HEK293 (cell line): ENCODE measurements around the gene LTB4R.

Experiments
- ZNF202 ChIP-seq: fragments of 450-650 bp; formaldehyde crosslinking; IDR thresholded peaks from 2 replicates; pipeline ENCODE4 v1.5.1; 2016; ENCODE audit warnings: missing biosample characterization, missing genetic modification characterization, borderline replicate concordance
- ZNF48 ChIP-seq: fragments of 450-650 bp; formaldehyde crosslinking; IDR thresholded peaks from 2 replicates; pipeline ENCODE4 v1.5.1; 2016; ENCODE audit warnings: missing biosample characterization, missing genetic modification characterization
- ZNF561 ChIP-seq: fragments of 450-650 bp; IDR thresholded peaks from 2 replicates; pipeline ENCODE4 v1.5.1; 2018; ENCODE audit warnings: missing biosample characterization, missing genetic modification characterization, borderline replicate concordance
- ZNF623 ChIP-seq: fragments of 450-650 bp; formaldehyde crosslinking; IDR thresholded peaks from 2 replicates; pipeline ENCODE4 v1.5.1; 2016; ENCODE audit warnings: missing biosample characterization, missing genetic modification characterization
- ZSCAN30 ChIP-seq: fragments of 450-650 bp; IDR thresholded peaks from 2 replicates; pipeline ENCODE4 v1.5.1; 2018; ENCODE audit warnings: missing biosample characterization, mild to moderate bottlenecking, missing genetic modification characterization, moderate library complexity

- TF ChIP-seq ZNF202 (no peak), ZNF48 (tag by site-specific recombination) (no peak), ZNF623 (no peak), ZNF561 (no peak), ZSCAN30 (tag by site-specific recombination) (no peak)
Observed at GRCh38 chr14:24329736-24330135, 18.4 kb downstream of the LTB4R start.
